Right hindlimb (tissue), 1 donor: Measurements from ENCODE around the gene CFAP221.
A peak's percentile ranks its signal among the peaks of the same experiment; 100 is the strongest.

ENCODE experiments used
- DNase-seq: peaks from one replicate; pipeline ENCODE4 v3.0.0-alpha.2; 2018

Gene CFAP221

GRCh38 chr2:119702918-119703401 is 158.7 kb downstream of the CFAP221 start:
- peak; percentile 70 for DNase-seq

GRCh38 chr2:119703526-119703925 is 159.3 kb downstream of the CFAP221 start:
- DNase-seq: no peak

GRCh38 chr2:119704670-119705120 is 160.4 kb downstream of the CFAP221 start:
- DNase-seq: no peak

GRCh38 chr2:119706221-119706620 is 162.0 kb downstream of the CFAP221 start:
- no peak for DNase-seq
